IMR-90 (cell line): ENCODE measurements around the gene LANCL3.

Experiments
- FOS ChIP-seq: fragments of 150-350 bp; IDR thresholded peaks from 2 replicates; pipeline ENCODE4 v1.6.1; 2016; ENCODE audit warnings: low read depth, low read length
- MXI1 ChIP-seq: IDR thresholded peaks from 2 replicates; pipeline ENCODE4 v1.6.1; 2012; ENCODE audit warnings: low read depth, mild to moderate bottlenecking, low read length, moderate library complexity, borderline replicate concordance
- POLR2A ChIP-seq: IDR thresholded peaks from 2 replicates; pipeline ENCODE4 v1.6.1; 2012; ENCODE audit warnings: mild to moderate bottlenecking, low read depth, low read length
- RAD21 ChIP-seq: IDR thresholded peaks from 2 replicates; pipeline ENCODE4 v1.6.1; 2012; ENCODE audit warnings: low read length, improper control_type of control experiment
- RCOR1 ChIP-seq: IDR thresholded peaks from 2 replicates; pipeline ENCODE4 v1.6.1; 2012; ENCODE audit warnings: mild to moderate bottlenecking, low read length, improper control_type of control experiment; ENCODE audit not compliant: insufficient replicate concordance
- RFX5 ChIP-seq: IDR thresholded peaks from 2 replicates; pipeline ENCODE4 v1.8.0; 2012; ENCODE audit warnings: low read depth, mild to moderate bottlenecking, low read length, moderate library complexity
- SMC3 ChIP-seq: fragments of 150-350 bp; IDR thresholded peaks from 2 replicates; pipeline ENCODE4 v1.6.1; 2016; ENCODE audit warnings: low read depth, mild to moderate bottlenecking, antibody characterized with exemption, low read length, moderate library complexity
- TF ChIP-seq, protein P1 (sequence below): conservative IDR thresholded peaks from 2 replicates; pipeline ENCODE4 v1.5.1; 2012; ENCODE audit warnings: mild to moderate bottlenecking, low read depth, low read length, improper control_type of control experiment

DNA sequence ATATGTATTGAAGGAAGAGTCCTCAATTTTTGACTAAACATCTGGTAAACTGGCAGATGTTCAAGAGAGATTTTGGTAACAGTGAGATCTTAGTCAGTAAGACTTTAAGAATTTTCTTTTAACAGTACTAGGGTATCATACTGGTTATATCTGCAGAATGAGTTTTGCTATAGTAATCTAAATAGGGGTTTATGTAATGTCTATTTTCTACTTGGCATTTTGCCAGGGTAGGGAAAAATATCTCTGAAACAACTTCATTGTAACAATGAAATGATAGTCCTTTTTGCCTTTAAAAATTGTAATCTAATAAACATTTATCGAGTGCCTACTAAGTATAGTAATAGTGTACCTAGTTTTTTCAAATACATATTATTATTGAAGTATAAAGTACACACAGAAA, 146.2 kb downstream of the LANCL3 start:
- TF ChIP-seq, protein P1, sequence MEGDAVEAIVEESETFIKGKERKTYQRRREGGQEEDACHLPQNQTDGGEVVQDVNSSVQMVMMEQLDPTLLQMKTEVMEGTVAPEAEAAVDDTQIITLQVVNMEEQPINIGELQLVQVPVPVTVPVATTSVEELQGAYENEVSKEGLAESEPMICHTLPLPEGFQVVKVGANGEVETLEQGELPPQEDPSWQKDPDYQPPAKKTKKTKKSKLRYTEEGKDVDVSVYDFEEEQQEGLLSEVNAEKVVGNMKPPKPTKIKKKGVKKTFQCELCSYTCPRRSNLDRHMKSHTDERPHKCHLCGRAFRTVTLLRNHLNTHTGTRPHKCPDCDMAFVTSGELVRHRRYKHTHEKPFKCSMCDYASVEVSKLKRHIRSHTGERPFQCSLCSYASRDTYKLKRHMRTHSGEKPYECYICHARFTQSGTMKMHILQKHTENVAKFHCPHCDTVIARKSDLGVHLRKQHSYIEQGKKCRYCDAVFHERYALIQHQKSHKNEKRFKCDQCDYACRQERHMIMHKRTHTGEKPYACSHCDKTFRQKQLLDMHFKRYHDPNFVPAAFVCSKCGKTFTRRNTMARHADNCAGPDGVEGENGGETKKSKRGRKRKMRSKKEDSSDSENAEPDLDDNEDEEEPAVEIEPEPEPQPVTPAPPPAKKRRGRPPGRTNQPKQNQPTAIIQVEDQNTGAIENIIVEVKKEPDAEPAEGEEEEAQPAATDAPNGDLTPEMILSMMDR: no peak
- no peak for TF ChIP-seq POLR2A
- TF ChIP-seq RFX5: no peak
- no peak for TF ChIP-seq RCOR1
- no peak for TF ChIP-seq FOS
- TF ChIP-seq RAD21: no peak
- TF ChIP-seq SMC3: no peak
- no peak for TF ChIP-seq MXI1
